WERI-Rb-1 (cell line): ENCODE results near the gene COL9A1.

Source experiments
- DNase-seq: peaks from one replicate; pipeline ENCODE4 v3.0.0-alpha.2; 2020
- H3K27ac ChIP-seq: fragments of 250-450 bp; sonication (Bioruptor Pico); 2 replicates; pipeline ENCODE4 v1.5.1; 2020; ENCODE audit warnings: mild to moderate bottlenecking, moderate library complexity
- H3K27me3 ChIP-seq: fragments of 250-450 bp; sonication (Bioruptor Pico); 2 replicates; pipeline ENCODE4 v1.5.1; 2021; ENCODE audit warnings: mild to moderate bottlenecking, low read depth, moderate library complexity; ENCODE audit not compliant: insufficient read depth, severe bottlenecking
- H3K36me3 ChIP-seq: fragments of 250-450 bp; sonication (Bioruptor Pico); 2 replicates; pipeline ENCODE4 v1.5.1; 2020; ENCODE audit warnings: mild to moderate bottlenecking, moderate library complexity
- H3K4me3 ChIP-seq: 2 replicates; pipeline ENCODE4 v1.5.1; 2011; ENCODE audit warnings: low read depth, mild to moderate bottlenecking, control low read depth, low read length
- H3K9me3 ChIP-seq: fragments of 250-450 bp; sonication (Bioruptor Pico); 2 replicates; pipeline ENCODE4 v1.5.1; 2021; ENCODE audit warnings: mild to moderate bottlenecking, moderate library complexity; ENCODE audit not compliant: severe bottlenecking
- CTCF ChIP-seq: IDR thresholded peaks from 2 replicates; pipeline ENCODE4 v1.5.1; 2011; ENCODE audit warnings: low read depth, mild to moderate bottlenecking, control low read depth, inconsistent platforms, low read length

Gene COL9A1

GRCh38 chr6:70241031-70241430, 61.9 kb downstream of the COL9A1 start:
- TF ChIP-seq CTCF, result no peak
- no peak overlapping the region for H3K27ac ChIP-seq
- no peak for DNase-seq

GRCh38 chr6:70236343-70236742, 66.5 kb downstream of the COL9A1 start:
- Histone ChIP-seq H3K9me3 (no peaks in the 10 kb centered on the region), H3K27me3 (no peaks in the 10 kb centered on the region), H3K36me3 (no peaks in the 10 kb centered on the region), H3K4me3 (no peak overlapping the region), H3K27ac (no peak overlapping the region)
- DNase-seq, result no peak
- TF ChIP-seq CTCF, result no peak

More at GRCh38 chr6:70241031-70241430, 61.9 kb downstream of the COL9A1 start:
- H3K36me3 ChIP-seq, result no peaks in the 10 kb centered on the region
- H3K4me3 ChIP-seq, result no peak overlapping the region
- no peaks in the 10 kb centered on the region for H3K9me3 ChIP-seq
- no peaks in the 10 kb centered on the region for H3K27me3 ChIP-seq

GRCh38 chr6:70234561-70235236, 68.2 kb downstream of the COL9A1 start:
- TF ChIP-seq CTCF, result no peak
- H3K9me3 ChIP-seq, result no peaks in the 10 kb centered on the region
- H3K36me3 ChIP-seq, result no peaks in the 10 kb centered on the region
- no peak overlapping the region for H3K4me3 ChIP-seq
- no peak overlapping the region for H3K27ac ChIP-seq
- no peaks in the 10 kb centered on the region for H3K27me3 ChIP-seq
- DNase-seq, result no peak

GRCh38 chr6:70231311-70231710, 71.6 kb downstream of the COL9A1 start:
- Histone ChIP-seq H3K36me3 (no peaks in the 10 kb centered on the region), H3K27ac (no peak overlapping the region), H3K9me3 (no peaks in the 10 kb centered on the region), H3K4me3 (no peak overlapping the region), H3K27me3 (no peaks in the 10 kb centered on the region)
- TF ChIP-seq CTCF, result no peak
- no peak for DNase-seq

- no peak for TF ChIP-seq CTCF
- Histone ChIP-seq H3K36me3 (no peaks in the 10 kb centered on the region), H3K27me3 (no peaks in the 10 kb centered on the region), H3K27ac (no peak overlapping the region), H3K9me3 (no peaks in the 10 kb centered on the region), H3K4me3 (no peak overlapping the region)
- peak; percentile 43 for DNase-seq
Observed at GRCh38 chr6:70225055-70225454, 77.8 kb downstream of the COL9A1 start.

GRCh38 chr6:70222439-70222749, 80.5 kb downstream of the COL9A1 start:
- DNase-seq, result no peak
- Histone ChIP-seq H3K27ac (no peak overlapping the region), H3K36me3 (no peaks in the 10 kb centered on the region), H3K27me3 (no peaks in the 10 kb centered on the region), H3K4me3 (no peak overlapping the region), H3K9me3 (no peaks in the 10 kb centered on the region)
- no peak for TF ChIP-seq CTCF
